HepG2 (cell line): ENCODE results near the gene OR7D2. TPM values are rescaled to one million over a fixed set of nuclear protein-coding genes. Genes with fewer than 3 reads are reported as not detected.

Experiments
- AHR ChIP-seq: IDR thresholded peaks from 2 replicates; pipeline ENCODE4 v1.6.1; 2018; ENCODE audit warnings: missing genetic modification reagents, missing compliant biosample characterization
- ATAD3A ChIP-seq: sonication (generic); formaldehyde crosslinking; IDR thresholded peaks from 2 replicates; pipeline ENCODE4 v1.4.0; 2020; ENCODE audit warnings: missing genetic modification reagents
- CENPT ChIP-seq: sonication (generic); formaldehyde crosslinking; IDR thresholded peaks from 2 replicates; pipeline ENCODE4 v1.8.0; 2022; ENCODE audit warnings: low read depth, mild to moderate bottlenecking, moderate library complexity, missing genetic modification reagents
- GFI1 ChIP-seq: sonication (generic); formaldehyde crosslinking; IDR thresholded peaks from 2 replicates; pipeline ENCODE4 v1.5.0; 2020; ENCODE audit warnings: missing genetic modification reagents, mild to moderate bottlenecking, borderline replicate concordance
- JDP2 ChIP-seq: sonication (generic); formaldehyde crosslinking; IDR thresholded peaks from 2 replicates; pipeline ENCODE4 v1.8.1; 2022; ENCODE audit warnings: missing genetic modification reagents, borderline replicate concordance
- MXD3 ChIP-seq: IDR thresholded peaks from 2 replicates; pipeline ENCODE4 v1.6.1; 2016; ENCODE audit warnings: mild to moderate bottlenecking, missing biosample characterization, missing genetic modification reagents
- NRL ChIP-seq: sonication (generic); formaldehyde crosslinking; IDR thresholded peaks from 2 replicates; pipeline ENCODE4 v1.5.0; 2020; ENCODE audit warnings: missing genetic modification reagents, mild to moderate bottlenecking, moderate library complexity, borderline replicate concordance
- PATZ1 ChIP-seq: sonication (generic); formaldehyde crosslinking; IDR thresholded peaks from 2 replicates; pipeline ENCODE4 v1.4.0; 2020; ENCODE audit warnings: missing genetic modification reagents
- PHB2 ChIP-seq: fragments of 450-650 bp; IDR thresholded peaks from 2 replicates; pipeline ENCODE4 v1.6.1; 2018; ENCODE audit not compliant: partially characterized antibody
- RXRA ChIP-seq: sonication (generic); formaldehyde crosslinking; IDR thresholded peaks from 2 replicates; pipeline ENCODE4 v1.5.1; 2020; ENCODE audit warnings: missing genetic modification reagents
- SATB2 ChIP-seq: sonication (generic); formaldehyde crosslinking; IDR thresholded peaks from 2 replicates; pipeline ENCODE4 v1.5.0; 2020; ENCODE audit warnings: missing genetic modification reagents
- SOX13 ChIP-seq, 3 experiments: fragments of 450-650 bp in 1 of 3; sonication (generic) in 1 of 3; formaldehyde crosslinking in 1 of 3; IDR thresholded peaks in 2 of 3; conservative IDR thresholded peaks in 1 of 3; 2 replicates each; pipeline versions ENCODE4 v1.5.0 to v1.6.1; 2016 to 2020; ENCODE audit warnings: antibody characterized with exemption in 1 of 3, mild to moderate bottlenecking in 1 of 3, missing compliant biosample characterization in 1 of 3, missing genetic modification reagents in 1 of 3, moderate library complexity in 1 of 3
- SP2 ChIP-seq: sonication (generic); formaldehyde crosslinking; IDR thresholded peaks from 2 replicates; pipeline ENCODE4 v1.5.1; 2020; ENCODE audit warnings: mild to moderate bottlenecking, missing genetic modification reagents
- SP5 ChIP-seq: IDR thresholded peaks from 2 replicates; pipeline ENCODE4 v1.6.1; 2016; ENCODE audit warnings: low read depth, borderline replicate concordance
- THRA ChIP-seq: sonication (generic); formaldehyde crosslinking; IDR thresholded peaks from 2 replicates; pipeline ENCODE4 v1.4.0; 2020; ENCODE audit warnings: missing genetic modification reagents, borderline replicate concordance
- ZFX ChIP-seq: sonication (generic); formaldehyde crosslinking; IDR thresholded peaks from 2 replicates; pipeline ENCODE4 v1.4.0; 2020; ENCODE audit warnings: mild to moderate bottlenecking, low read depth, missing genetic modification reagents, moderate library complexity
- ZNF44 ChIP-seq: sonication (generic); formaldehyde crosslinking; IDR thresholded peaks from 2 replicates; pipeline ENCODE4 v1.5.1; 2020; ENCODE audit warnings: mild to moderate bottlenecking, missing genetic modification reagents
- ZNF460 ChIP-seq: sonication (generic); formaldehyde crosslinking; IDR thresholded peaks from 2 replicates; pipeline ENCODE4 v1.5.1; 2020; ENCODE audit warnings: missing genetic modification reagents, mild to moderate bottlenecking, borderline replicate concordance
- ZNF512 ChIP-seq: sonication (generic); formaldehyde crosslinking; IDR thresholded peaks from 2 replicates; pipeline ENCODE4 v1.4.0; 2020; ENCODE audit warnings: mild to moderate bottlenecking, missing genetic modification reagents
- ZNF558 ChIP-seq: sonication (generic); formaldehyde crosslinking; IDR thresholded peaks from 2 replicates; pipeline ENCODE4 v1.9.0; 2022; ENCODE audit warnings: mild to moderate bottlenecking, missing genetic modification reagents, borderline replicate concordance
- ZNF567 ChIP-seq: sonication (generic); formaldehyde crosslinking; IDR thresholded peaks from 2 replicates; pipeline ENCODE4 v1.8.1; 2023; ENCODE audit warnings: mild to moderate bottlenecking, missing genetic modification reagents, borderline replicate concordance
- ZNF572 ChIP-seq: sonication (generic); formaldehyde crosslinking; IDR thresholded peaks from 2 replicates; pipeline ENCODE4 v1.5.1; 2020; ENCODE audit warnings: mild to moderate bottlenecking, missing genetic modification reagents
- ZNF619 ChIP-seq: sonication (generic); formaldehyde crosslinking; IDR thresholded peaks from 2 replicates; pipeline ENCODE4 v1.4.0; 2020; ENCODE audit warnings: mild to moderate bottlenecking, missing genetic modification reagents
- ZSCAN22 ChIP-seq: sonication (generic); formaldehyde crosslinking; IDR thresholded peaks from 2 replicates; pipeline ENCODE4 v1.4.0; 2020; ENCODE audit warnings: mild to moderate bottlenecking, missing genetic modification reagents
- polyA plus RNA-seq, 8 experiments: library from polyadenylated mRNA; depleted of rRNA in 3 of 8; stranded (reverse) in 7 of 8; unstranded in 1 of 8; fragments of >200 nt; fragmentation: Illumina TruSeq in 4 of 8; extraction: Trizol in 4 of 8; gene quantifications; 2 replicates each; pipeline versions ENCODE4 v1.2.1 to v1.2.3, GENCODE V29; 2011 to 2016; ENCODE audit warnings: low read depth in 4 of 8, missing spikeins in 1 of 8, mixed read lengths in 1 of 8; ENCODE audit not compliant: insufficient read depth in 1 of 8
- total RNA-seq, 5 experiments: library from RNA; depleted of rRNA; stranded (reverse); fragments of >200 nt; fragmentation: Illumina TruSeq; extraction: Trizol; gene quantifications; 2 replicates each; pipeline ENCODE4 v1.2.3, GENCODE V29; 2016; ENCODE audit warnings: low read depth in 1 of 5

OR7D2 gene
- total and polyA plus RNA-seq, 2 of the 13 experiments (the other 11 are each of a cell fraction or from before 2014, with no cell fraction given), result 0.07 TPM; not detected in 1

GRCh38 chr19:9140159-9140874, 38.5 kb upstream of the OR7D2 start, which contains the start of gene ZNF317 (continued):
- TF ChIP-seq THRA (CRISPR knock-in tag) (peak; percentile 62), SATB2 (CRISPR knock-in tag) (peak; percentile 73; the same call in 1 of the 2 replicates), ZNF567 (CRISPR knock-in tag) (no peak; the same call in 1 of the 2 replicates), SP2 (no peak), CENPT (CRISPR knock-in tag) (peak; percentile 46; the same call in 1 of the 2 replicates), ZNF558 (CRISPR knock-in tag) (0 out of 2 replicates have a peak, but pooled peaks have one; percentile 61), PHB2 (no peak), NRL (0 out of 2 replicates have a peak, but pooled peaks have one; percentile 83), RXRA (CRISPR knock-in tag) (peak; percentile 64), ZSCAN22 (no peak), ZNF572 (peak; percentile 71; the same call in 1 of the 2 replicates), PATZ1 (CRISPR knock-in tag) (peak; percentile 18; the same call in 1 of the 2 replicates), ZNF619 (CRISPR knock-in tag) (peak; percentile 73; the same call in 1 of the 2 replicates), ZNF460 (CRISPR knock-in tag) (no peak), ZFX (peak; percentile 94), SOX13 (IDR thresholded peaks at IDR 0.05) (no peak), SOX13 (CRISPR knock-in tag; conservative IDR thresholded peaks at IDR 0.05 in 1 of 2, IDR thresholded peaks at IDR 0.05 in 1 of 2) (peak in 1 of 2 experiments; percentile 25; a peak in 1 of 4 replicates), ZNF44 (CRISPR knock-in tag) (no peak), ZNF512 (CRISPR knock-in tag) (peak; percentile 19; the same call in 1 of the 2 replicates), MXD3 (CRISPR knock-in tag) (no peak; the same call in 1 of the 2 replicates), JDP2 (CRISPR knock-in tag) (no peak), AHR (no peak; the same call in 1 of the 2 replicates), SP5 (no peak), GFI1 (CRISPR knock-in tag) (no peak; the same call in 1 of the 2 replicates), ATAD3A (CRISPR knock-in tag) (no peak)
